ENCODE measurements around the gene MED23.

MED23 gene, protein sequence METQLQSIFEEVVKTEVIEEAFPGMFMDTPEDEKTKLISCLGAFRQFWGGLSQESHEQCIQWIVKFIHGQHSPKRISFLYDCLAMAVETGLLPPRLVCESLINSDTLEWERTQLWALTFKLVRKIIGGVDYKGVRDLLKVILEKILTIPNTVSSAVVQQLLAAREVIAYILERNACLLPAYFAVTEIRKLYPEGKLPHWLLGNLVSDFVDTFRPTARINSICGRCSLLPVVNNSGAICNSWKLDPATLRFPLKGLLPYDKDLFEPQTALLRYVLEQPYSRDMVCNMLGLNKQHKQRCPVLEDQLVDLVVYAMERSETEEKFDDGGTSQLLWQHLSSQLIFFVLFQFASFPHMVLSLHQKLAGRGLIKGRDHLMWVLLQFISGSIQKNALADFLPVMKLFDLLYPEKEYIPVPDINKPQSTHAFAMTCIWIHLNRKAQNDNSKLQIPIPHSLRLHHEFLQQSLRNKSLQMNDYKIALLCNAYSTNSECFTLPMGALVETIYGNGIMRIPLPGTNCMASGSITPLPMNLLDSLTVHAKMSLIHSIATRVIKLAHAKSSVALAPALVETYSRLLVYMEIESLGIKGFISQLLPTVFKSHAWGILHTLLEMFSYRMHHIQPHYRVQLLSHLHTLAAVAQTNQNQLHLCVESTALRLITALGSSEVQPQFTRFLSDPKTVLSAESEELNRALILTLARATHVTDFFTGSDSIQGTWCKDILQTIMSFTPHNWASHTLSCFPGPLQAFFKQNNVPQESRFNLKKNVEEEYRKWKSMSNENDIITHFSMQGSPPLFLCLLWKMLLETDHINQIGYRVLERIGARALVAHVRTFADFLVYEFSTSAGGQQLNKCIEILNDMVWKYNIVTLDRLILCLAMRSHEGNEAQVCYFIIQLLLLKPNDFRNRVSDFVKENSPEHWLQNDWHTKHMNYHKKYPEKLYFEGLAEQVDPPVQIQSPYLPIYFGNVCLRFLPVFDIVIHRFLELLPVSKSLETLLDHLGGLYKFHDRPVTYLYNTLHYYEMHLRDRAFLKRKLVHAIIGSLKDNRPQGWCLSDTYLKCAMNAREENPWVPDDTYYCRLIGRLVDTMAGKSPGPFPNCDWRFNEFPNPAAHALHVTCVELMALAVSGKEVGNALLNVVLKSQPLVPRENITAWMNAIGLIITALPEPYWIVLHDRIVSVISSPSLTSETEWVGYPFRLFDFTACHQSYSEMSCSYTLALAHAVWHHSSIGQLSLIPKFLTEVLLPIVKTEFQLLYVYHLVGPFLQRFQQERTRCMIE (N-terminal part only)

DNA sequence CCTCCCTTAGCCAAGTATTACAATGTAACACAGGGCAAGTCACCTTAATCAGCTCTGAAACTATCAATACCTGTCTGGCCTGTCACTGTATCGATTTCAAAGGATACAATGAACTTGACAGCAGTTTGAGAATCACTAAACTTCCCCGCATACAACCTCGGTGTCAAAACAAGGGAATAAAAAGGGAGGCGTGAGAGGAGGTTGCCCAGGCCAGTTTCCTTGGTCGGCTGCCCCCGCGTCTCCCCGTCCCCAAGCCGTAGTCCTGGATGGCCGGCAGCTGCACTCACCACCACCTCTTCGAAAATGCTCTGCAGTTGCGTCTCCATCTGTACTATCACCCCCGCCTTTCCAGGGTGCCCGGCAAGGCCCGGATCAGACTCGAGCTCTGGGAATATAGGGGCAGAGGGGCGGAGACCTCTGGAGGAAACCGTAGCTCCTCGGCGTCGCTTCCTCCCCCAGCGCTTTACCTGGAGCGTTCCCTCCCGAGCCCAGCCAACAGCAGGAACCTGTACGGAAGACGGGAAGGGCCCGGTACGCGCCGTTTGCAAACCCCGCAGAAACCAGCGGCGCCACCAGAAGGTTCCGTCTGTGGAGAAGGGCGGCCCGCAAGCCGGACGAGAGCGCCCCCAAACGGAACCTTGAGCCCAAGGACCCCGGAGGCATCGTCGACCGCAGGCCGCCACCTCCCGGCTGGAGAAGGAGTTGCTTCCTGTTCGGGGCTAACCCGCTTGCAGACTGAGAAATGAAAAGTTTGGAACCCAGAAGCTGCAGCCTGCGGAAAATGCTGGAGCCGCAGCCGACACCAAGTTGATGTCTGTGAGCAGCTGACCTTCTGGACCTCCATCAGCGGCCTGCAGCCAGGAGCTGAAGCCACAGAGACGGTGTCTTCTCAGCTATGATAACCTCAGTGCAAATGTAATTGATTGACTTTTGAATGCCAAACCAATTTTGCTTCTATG lies at the start of gene MED23:
Gene MED23, minus strand, starts transcription at position 519 of the 959 bp plus-strand sequence. Its CDS starts 193 bp downstream, at position 326.
- peak within 1 kb of the TSS; percentile 60 for H3K4me3 ChIP-seq (ENCODE audit: low read depth, low read length)
- TF ChIP-seq, protein P1, sequence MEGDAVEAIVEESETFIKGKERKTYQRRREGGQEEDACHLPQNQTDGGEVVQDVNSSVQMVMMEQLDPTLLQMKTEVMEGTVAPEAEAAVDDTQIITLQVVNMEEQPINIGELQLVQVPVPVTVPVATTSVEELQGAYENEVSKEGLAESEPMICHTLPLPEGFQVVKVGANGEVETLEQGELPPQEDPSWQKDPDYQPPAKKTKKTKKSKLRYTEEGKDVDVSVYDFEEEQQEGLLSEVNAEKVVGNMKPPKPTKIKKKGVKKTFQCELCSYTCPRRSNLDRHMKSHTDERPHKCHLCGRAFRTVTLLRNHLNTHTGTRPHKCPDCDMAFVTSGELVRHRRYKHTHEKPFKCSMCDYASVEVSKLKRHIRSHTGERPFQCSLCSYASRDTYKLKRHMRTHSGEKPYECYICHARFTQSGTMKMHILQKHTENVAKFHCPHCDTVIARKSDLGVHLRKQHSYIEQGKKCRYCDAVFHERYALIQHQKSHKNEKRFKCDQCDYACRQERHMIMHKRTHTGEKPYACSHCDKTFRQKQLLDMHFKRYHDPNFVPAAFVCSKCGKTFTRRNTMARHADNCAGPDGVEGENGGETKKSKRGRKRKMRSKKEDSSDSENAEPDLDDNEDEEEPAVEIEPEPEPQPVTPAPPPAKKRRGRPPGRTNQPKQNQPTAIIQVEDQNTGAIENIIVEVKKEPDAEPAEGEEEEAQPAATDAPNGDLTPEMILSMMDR (IDR thresholded peaks at IDR 0.05; ENCODE audit: borderline replicate concordance, insufficient read depth, low read depth, low read length): peak; percentile 99

DNA sequence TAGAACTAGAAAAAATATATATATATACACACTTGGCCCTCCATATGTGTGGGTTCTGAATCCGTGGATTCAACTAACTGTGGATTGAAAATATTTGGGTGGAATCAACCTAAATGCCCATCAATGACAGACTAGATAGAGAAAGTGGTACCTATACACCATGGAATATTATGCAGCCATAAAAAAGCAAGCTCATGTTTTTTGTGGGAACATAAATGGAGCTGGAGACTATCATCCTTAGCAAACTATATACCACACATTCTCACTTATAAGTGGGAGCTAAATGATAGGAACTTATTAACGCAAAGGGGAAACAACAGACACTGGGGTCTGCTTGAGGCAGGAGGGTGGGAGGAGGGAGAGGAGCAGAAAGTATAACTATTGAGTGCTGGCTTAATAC lies 45.1 kb upstream of the MED23 start:
- TF ChIP-seq, protein P1 (IDR thresholded peaks at IDR 0.05; ENCODE audit: borderline replicate concordance, insufficient read depth, low read depth, low read length): no peak
- H3K4me3 ChIP-seq (ENCODE audit: low read depth, low read length): no peak overlapping the region

DNA sequence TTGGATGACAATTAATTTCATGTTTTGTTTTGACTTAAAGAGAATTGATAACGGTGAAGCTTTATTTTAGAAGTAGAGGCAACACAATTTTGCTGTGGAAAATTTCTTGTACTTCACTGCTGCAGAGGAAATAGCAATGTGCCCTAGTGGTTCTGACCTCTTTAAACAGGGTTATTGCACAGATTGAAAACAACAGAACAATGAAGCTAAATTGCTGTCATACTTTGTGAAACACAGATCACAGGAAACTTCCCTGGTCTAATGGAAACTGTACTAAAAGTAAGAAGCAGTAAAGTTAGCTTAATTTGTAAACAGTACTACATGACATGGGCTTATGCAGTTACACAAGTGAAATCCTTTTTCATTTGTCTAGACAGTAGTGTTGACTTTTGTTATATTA lies 41.8 kb upstream of the MED23 start:
- no peak overlapping the region for H3K4me3 ChIP-seq (ENCODE audit: low read depth, low read length)
- TF ChIP-seq, protein P1 (IDR thresholded peaks at IDR 0.05; ENCODE audit: borderline replicate concordance, insufficient read depth, low read depth, low read length): no peak

DNA sequence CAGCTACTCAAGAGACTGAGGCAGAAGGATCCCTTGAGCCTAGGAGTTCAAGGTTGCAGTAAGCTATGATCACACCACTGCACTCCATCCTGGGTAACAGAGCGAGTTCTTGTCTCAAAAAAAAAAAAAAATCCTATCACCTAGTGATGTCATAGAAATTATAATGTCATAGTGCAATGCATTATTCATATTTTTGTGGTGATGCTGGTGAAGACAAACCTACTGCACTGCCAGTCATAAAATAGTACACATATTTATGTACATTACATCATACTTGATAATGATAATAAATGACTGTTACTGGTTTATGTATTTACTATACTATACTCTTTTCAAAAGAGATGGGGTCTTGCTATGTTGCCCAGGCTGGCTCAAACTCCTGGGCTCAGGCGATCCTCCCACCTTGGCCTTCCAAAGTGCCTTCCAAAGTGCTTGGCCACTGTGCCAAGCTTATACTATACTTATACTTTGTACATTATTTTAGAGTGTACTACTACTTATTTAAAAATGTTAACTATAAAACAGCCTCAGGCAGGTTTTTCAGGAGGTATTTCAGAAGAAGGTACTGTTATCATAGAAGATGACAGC lies 35.6 kb upstream of the MED23 start:
- no peak overlapping the region for H3K4me3 ChIP-seq (ENCODE audit: low read depth, low read length)
- TF ChIP-seq, protein P1 (IDR thresholded peaks at IDR 0.05; ENCODE audit: borderline replicate concordance, insufficient read depth, low read depth, low read length): no peak

DNA sequence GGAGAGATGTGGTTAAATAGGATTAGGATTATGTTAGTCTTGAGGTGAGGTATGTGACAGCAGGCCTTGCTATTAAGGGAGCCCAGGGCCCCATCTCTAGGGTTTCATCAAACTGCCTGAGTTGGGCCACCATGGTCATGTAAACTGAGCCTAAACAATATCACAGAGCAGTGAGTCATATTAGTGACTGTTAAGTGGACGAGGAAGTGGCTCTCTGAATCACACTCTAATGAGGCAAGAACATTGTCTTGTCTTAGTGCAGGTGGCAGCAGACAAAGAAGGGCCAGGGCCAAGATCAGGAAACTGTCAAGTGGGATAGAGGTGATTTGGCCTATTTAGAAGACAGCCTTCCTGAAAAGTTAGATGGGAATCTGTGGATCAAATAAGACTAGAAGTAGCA lies 32.2 kb upstream of the MED23 start:
- TF ChIP-seq, protein P1 (IDR thresholded peaks at IDR 0.05; ENCODE audit: borderline replicate concordance, insufficient read depth, low read depth, low read length): no peak

More for the DNA sequence above, 32.2 kb upstream of the MED23 start:
- no peak overlapping the region for H3K4me3 ChIP-seq (ENCODE audit: low read depth, low read length)

All from GM12875 (cell line).